H1 (cell line): ENCODE measurements around the gene SZT2.

Experiments used
- CBX5 ChIP-seq: fragments of 300-800, 300-1000 bp; sonication (generic); IDR thresholded peaks from 2 replicates; pipeline ENCODE4 v1.7.1; 2016; ENCODE audit warnings: antibody characterized with exemption, low read length, low read depth
- EZH2 ChIP-seq: fragments of 200-600 bp; sonication (generic); IDR thresholded peaks from 2 replicates; pipeline ENCODE4 v1.7.1; 2012; ENCODE audit warnings: low read depth, mild to moderate bottlenecking, moderate library complexity, low read length, inconsistent platforms; ENCODE audit not compliant: severe bottlenecking
- TEAD4 ChIP-seq: IDR thresholded peaks from 2 replicates; pipeline ENCODE4 v1.6.1; 2012; ENCODE audit warnings: low read depth, low read length, inconsistent platforms, mixed read lengths
- ZNF274 ChIP-seq: IDR thresholded peaks from 2 replicates; pipeline ENCODE4 v1.7.0; 2012; ENCODE audit warnings: low read length, borderline replicate concordance; ENCODE audit errors: extremely low read depth
- TF ChIP-seq, protein P1 (sequence below): IDR thresholded peaks from 2 replicates; pipeline ENCODE4 v1.6.1; 2012; ENCODE audit warnings: inconsistent platforms
- TF ChIP-seq, protein P2 (sequence below), 3 experiments: IDR thresholded peaks; 1 replicate in 2 of 3; 2 replicates in 1 of 3; pipeline versions ENCODE4 v1.5.1 to v1.6.1; 2011; ENCODE audit warnings: low read length in 3 of 3, mild to moderate bottlenecking in 3 of 3, inconsistent platforms in 2 of 3, low read depth in 1 of 3, moderate library complexity in 1 of 3; ENCODE audit not compliant: insufficient read depth in 1 of 3; ENCODE audit errors: control extremely low read depth in 1 of 3

DNA sequence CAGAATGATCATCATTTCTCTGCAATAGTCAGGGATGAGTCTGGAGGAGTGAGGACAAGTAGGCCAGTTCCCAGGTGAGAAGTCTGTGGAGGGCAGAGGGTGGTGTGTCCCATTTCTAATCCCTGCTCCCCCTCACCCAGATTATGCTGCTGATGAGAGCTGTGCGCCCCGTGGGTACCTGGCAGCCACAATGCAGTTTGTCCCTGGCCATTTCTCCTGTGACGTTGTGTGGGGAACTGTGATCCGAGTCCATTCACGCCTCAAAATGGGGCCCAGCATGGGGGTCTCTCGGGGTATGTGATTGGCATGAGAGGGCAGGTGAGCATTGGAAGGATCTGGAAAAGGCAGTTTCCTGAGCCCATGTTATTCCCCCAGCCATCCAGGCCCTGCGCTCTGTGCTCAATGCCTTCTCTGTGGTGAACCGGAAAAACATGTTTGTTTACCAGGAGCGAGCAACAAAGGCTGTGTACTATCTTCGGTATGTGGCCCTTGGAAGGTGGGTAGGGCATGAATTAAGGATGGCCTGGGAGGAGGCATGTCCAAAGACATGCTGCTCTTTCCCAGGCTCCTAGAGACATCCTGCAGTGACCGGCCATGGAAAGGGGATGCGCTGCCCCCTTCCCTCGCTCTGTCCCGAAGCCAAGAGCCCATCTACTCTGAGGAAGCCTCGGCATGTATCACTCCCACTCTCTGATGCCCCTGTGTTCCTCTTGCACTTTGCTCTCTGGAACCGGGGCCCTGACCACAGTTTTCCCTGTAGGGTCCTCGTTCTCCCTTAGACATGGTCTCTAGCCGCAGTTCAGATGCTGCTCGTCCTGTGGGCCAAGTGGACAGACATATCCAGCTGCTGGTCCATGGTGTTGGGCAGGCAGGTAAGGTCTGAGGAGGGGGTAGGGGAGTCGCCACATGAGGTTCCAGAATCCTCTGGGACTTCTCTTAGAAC is 47.6 kb downstream of the SZT2 start:
- TF ChIP-seq ZNF274: no peak
- no peak for TF ChIP-seq TEAD4
- TF ChIP-seq, protein P1, sequence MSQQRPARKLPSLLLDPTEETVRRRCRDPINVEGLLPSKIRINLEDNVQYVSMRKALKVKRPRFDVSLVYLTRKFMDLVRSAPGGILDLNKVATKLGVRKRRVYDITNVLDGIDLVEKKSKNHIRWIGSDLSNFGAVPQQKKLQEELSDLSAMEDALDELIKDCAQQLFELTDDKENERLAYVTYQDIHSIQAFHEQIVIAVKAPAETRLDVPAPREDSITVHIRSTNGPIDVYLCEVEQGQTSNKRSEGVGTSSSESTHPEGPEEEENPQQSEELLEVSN: no peak
- TF ChIP-seq, protein P2, sequence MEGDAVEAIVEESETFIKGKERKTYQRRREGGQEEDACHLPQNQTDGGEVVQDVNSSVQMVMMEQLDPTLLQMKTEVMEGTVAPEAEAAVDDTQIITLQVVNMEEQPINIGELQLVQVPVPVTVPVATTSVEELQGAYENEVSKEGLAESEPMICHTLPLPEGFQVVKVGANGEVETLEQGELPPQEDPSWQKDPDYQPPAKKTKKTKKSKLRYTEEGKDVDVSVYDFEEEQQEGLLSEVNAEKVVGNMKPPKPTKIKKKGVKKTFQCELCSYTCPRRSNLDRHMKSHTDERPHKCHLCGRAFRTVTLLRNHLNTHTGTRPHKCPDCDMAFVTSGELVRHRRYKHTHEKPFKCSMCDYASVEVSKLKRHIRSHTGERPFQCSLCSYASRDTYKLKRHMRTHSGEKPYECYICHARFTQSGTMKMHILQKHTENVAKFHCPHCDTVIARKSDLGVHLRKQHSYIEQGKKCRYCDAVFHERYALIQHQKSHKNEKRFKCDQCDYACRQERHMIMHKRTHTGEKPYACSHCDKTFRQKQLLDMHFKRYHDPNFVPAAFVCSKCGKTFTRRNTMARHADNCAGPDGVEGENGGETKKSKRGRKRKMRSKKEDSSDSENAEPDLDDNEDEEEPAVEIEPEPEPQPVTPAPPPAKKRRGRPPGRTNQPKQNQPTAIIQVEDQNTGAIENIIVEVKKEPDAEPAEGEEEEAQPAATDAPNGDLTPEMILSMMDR (IDR thresholded peaks at IDR 0.05; ENCODE audit: control extremely low read depth in 1 of 3, insufficient read depth in 1 of 3, low read depth in 1 of 3, low read length in 3 of 3): no peak
- no peak for TF ChIP-seq CBX5
- no peak for TF ChIP-seq EZH2
